SK-N-MC (cell line): ENCODE data around the gene KIF18A.
A peak's percentile ranks its signal among the peaks of the same experiment; 100 is the strongest.
"Not testable (repeated sequence)": the region's sequence is repeated elsewhere in the genome, so short reads cannot be mapped to it uniquely, and the experiment has no call there.

Experiments
- DNase-seq: peaks from one replicate; pipeline ENCODE4 v3.0.0-alpha.2; 2011; ENCODE audit warnings: low read depth, low spot score
- H3K27ac ChIP-seq: fragments of 200-600 bp; sonication (generic); 2 replicates; pipeline ENCODE4 v1.5.1; 2016; ENCODE audit warnings: mixed run types
- H3K36me3 ChIP-seq: fragments of 200-600 bp; sonication (generic); 2 replicates; pipeline ENCODE4 v1.6.1; 2017; ENCODE audit warnings: antibody characterized with exemption, low read length, mixed read lengths; ENCODE audit not compliant: insufficient read depth
- H3K4me3 ChIP-seq: fragments of 200-600 bp; sonication (generic); 2 replicates; pipeline ENCODE4 v1.5.1; 2016
- H3K9ac ChIP-seq: fragments of 200-600 bp; sonication (generic); 2 replicates; pipeline ENCODE4 v1.8.0; 2017; ENCODE audit warnings: mixed run types, mixed read lengths; ENCODE audit not compliant: insufficient read length
- H3K9me3 ChIP-seq: fragments of 200-600 bp; sonication (generic); 2 replicates; pipeline ENCODE4 v1.6.1; 2017; ENCODE audit warnings: low read depth, mild to moderate bottlenecking, antibody characterized with exemption, low read length, moderate library complexity, mixed read lengths
- EZH2 ChIP-seq: fragments of 200-600 bp; sonication (generic); IDR thresholded peaks from one replicate; pipeline ENCODE4 v1.6.1; 2017; ENCODE audit warnings: antibody characterized with exemption
- FOXP2 ChIP-seq: optimal IDR thresholded peaks from 2 replicates; pipeline ENCODE3; 2011; ENCODE audit warnings: mild to moderate bottlenecking, moderate library complexity; ENCODE audit not compliant: insufficient read depth; ENCODE audit errors: extremely low read length, control extremely low read depth
- POLR2AphosphoS5 ChIP-seq: IDR thresholded peaks from 2 replicates; pipeline ENCODE4 v1.6.1; 2012; ENCODE audit warnings: mild to moderate bottlenecking, low read depth, low read length, borderline replicate concordance

Gene KIF18A

DNA sequence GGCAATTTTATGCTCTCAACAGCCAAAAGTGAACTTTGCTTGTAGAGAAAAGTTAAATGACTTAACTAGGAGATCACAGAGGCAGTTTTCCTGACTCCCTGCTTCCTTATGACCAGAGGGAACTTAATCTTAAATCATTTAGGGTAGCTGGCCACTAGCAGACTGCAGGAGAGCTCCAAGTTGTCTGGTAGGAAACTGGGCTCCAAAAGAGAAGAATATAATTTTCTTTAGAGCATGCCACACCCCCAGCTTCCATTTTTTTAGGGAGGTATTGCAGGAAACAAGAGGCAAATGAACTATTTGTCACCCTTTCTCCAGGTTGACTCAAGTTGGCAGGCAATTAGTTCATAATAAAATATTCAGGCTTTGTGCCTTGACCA, 2.9 kb upstream of the KIF18A start:
- Histone ChIP-seq H3K9ac (peak overlapping the region; percentile 97), H3K27ac (peak overlapping the region; percentile 67), H3K36me3 (peaks cover 13% of the 10 kb centered on the region), H3K4me3 (peak overlapping the region; percentile 99), H3K9me3 (no peaks in the 10 kb centered on the region)
- no peak for TF ChIP-seq EZH2
- no peak for TF ChIP-seq POLR2AphosphoS5
- TF ChIP-seq FOXP2: no peak
- DNase-seq: no peak

DNA sequence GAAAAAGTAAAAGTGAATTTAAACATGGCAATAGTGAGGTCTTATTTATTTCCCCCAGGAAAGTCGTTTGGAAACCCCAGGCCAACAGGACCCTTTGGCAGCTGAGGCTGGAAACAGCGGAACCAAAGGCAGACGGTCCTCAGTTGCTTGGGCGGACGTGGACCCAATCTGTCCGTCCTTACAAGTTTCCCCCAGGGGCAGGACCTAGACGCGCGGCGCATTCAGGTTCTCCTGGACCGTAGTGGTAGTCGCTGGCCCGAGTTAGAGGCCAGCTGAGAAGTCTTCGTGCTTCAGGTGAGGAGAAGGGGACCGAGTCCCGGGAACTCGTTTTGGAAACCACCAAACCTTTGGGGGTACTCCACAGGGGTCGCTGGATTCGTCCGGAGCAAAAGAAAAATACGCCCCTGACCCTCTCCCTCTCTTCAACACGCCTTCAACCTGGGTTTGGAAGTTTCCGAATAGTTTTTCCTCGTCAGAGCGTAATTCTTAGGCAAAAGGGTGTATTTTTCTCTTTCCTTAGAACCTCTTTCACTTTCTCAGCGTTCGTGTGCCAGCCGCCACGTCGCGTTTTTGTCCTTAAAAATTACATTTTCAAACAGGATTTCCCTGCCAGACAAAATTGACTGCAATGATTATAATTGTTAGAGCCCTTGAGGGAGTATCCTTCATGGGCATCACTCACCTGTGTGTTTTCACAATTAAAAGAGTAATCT, 2.3 kb upstream of the KIF18A start:
- TF ChIP-seq EZH2 (no peak), POLR2AphosphoS5 (peak; percentile 83)
- H3K27ac ChIP-seq: peak overlapping the region; percentile 67
- peaks cover 13% of the 10 kb centered on the region for H3K36me3 ChIP-seq
- no peaks in the 10 kb centered on the region for H3K9me3 ChIP-seq
- peak; percentile 18 for DNase-seq
- H3K9ac ChIP-seq: peak overlapping the region; percentile 97
- H3K4me3 ChIP-seq: peak overlapping the region; percentile 99

DNA sequence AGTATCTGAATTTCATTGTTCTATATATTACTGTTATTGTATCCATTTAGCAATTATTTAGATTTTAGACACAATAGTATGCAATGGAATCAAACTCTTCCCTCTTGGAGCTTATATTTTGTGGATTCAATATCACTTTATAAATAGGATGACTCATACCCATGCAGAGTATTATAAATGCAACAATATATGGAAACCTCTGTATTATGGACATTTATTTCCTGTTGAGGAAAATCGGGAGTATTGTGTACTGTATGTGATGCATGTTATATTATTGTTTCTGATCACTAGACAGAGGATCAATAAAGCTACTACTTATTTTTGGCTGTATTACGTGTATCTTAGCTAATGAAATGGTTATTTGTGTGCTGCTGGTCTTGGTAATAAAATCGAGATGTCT, 1.0 kb upstream of the KIF18A start:
- no peaks in the 10 kb centered on the region for H3K9me3 ChIP-seq
- DNase-seq: no peak
- H3K4me3 ChIP-seq: peak overlapping the region; percentile 99
- peak overlapping the region; percentile 97 for H3K9ac ChIP-seq
- H3K27ac ChIP-seq: peak overlapping the region; percentile 67
- H3K36me3 ChIP-seq: peaks cover 4% of the 10 kb centered on the region
- no peak for TF ChIP-seq FOXP2
- TF ChIP-seq POLR2AphosphoS5: no peak
- TF ChIP-seq EZH2: no peak

DNA sequence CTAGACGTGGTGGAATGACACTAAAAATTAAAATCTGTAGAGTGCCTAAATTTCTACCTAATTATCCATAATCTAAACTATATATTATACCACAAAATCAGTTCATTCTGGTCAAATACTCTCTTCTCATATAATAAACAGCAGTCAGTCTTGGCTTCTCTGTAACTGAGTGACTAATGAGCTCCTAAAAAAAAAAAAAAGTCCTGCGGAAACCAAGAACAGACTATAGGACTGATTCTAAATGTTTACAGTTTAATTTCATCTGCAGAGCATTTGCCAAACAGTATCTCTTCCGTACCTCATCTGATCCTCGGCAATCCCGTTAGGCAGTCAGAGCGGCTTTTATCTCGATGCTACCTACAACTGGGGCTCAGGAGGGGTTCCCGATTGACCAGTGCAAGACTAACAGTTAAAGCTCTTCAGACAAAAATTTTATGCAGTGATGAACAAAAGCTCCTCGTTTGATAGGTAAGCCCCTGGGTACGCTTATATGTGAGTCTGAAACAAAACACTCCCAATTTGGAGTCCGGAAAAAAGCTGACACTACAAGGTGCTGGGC, 686 bp downstream of the KIF18A start:
- no peak for TF ChIP-seq EZH2
- no peak for TF ChIP-seq FOXP2
- no peak for TF ChIP-seq POLR2AphosphoS5
- H3K27ac ChIP-seq: peak overlapping the region; percentile 86
- peak overlapping the region; percentile 94 for H3K9ac ChIP-seq
- H3K9me3 ChIP-seq: no peaks in the 10 kb centered on the region; the same call in 1 of the 2 replicates
- H3K36me3 ChIP-seq: peaks cover 4% of the 10 kb centered on the region; the same call in 1 of the 2 replicates
- peak overlapping the region; percentile 99 for H3K4me3 ChIP-seq
- DNase-seq: no peak

DNA sequence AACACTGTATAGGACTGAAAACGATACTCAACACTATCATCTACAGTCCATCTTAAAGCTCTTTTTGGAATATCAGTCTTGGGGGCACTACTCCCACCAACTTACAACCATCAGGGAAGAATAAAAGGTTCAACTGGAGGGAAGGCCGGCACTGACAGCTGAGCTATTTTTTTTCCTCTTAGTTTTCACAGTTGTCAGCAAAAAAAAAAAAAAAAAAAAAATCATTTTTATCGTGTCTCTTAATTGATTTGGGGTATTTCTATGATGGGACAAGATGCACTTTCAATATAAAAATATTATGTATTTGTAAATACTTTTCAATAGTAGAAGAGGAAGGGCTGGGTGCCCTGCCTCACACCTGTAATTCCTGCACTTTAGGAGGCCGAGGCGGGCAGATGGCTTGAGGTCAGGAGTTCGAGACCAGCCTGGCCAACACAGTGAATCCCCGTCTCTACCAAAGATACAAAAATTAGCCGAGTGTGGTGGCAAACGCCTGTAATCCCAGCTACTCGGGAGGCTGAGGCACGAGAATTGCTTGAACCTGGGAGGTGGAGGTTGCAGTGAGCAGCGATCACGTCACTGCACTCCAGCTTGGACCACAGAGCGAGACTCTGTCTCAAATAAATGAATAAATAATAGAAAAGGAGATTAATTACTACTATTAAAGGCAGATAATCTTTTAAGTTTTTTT, 1.5 kb downstream of the KIF18A start:
- no peak for DNase-seq
- Histone ChIP-seq H3K4me3 (peak overlapping the region; percentile 99), H3K9ac (peak overlapping the region; percentile 94), H3K9me3 (no peaks in the 10 kb centered on the region; the same call in 1 of the 2 replicates), H3K27ac (peak overlapping the region; percentile 86; the same call in 1 of the 2 replicates), H3K36me3 (peaks cover 4% of the 10 kb centered on the region; the same call in 1 of the 2 replicates)
- no peak for TF ChIP-seq EZH2
- no peak for TF ChIP-seq POLR2AphosphoS5
- no peak for TF ChIP-seq FOXP2

DNA sequence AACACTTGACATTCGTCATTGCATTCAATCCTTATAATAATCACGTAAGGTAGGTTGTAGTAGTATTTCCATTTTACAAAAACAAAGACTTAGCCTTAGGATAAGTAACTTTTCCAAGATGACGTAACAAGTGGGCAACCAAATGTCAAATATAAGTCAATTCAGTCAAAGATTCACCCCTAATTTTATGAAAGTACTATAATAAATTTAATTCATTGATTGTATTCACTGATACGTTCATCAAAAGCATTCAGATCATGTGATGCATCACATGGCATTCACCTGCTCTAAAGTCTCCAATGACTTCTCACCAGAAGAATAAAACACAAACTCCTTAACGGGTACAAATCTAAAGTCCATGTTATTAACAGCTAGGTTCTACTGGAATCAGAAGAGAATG, 2.1 kb downstream of the KIF18A start:
- H3K9ac ChIP-seq: peak overlapping the region; percentile 56
- peak overlapping the region; percentile 99 for H3K4me3 ChIP-seq
- TF ChIP-seq POLR2AphosphoS5: no peak
- no peak for TF ChIP-seq EZH2
- TF ChIP-seq FOXP2: no peak
- no peak for DNase-seq
- H3K36me3 ChIP-seq: peaks cover 4% of the 10 kb centered on the region; the same call in 1 of the 2 replicates
- H3K9me3 ChIP-seq: no peaks in the 10 kb centered on the region; the same call in 1 of the 2 replicates
- no peak overlapping the region for H3K27ac ChIP-seq

DNA sequence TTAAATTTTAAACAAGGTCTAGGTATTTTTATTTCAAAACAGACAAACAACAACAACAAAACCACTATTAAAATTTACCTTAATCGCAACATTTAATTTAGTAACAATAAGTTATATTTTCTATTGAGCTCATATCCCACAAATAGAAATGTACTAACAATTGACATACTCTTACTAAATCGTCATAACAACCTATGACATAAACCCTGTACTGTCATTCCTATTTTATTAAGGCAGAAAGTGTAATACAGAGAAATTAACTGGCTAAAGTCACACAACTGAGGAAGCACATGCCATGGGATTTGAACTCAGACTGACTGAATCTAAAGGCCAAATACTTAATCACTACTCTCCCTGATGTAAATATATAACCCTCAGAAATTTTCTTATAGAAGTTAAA, 3.0 kb downstream of the KIF18A start:
- Histone ChIP-seq H3K27ac (peak overlapping the region; percentile 52; the same call in 1 of the 2 replicates), H3K36me3 (peaks cover 4% of the 10 kb centered on the region; the same call in 1 of the 2 replicates), H3K9ac (peak overlapping the region; percentile 56), H3K4me3 (peak overlapping the region; percentile 39; the same call in 1 of the 2 replicates), H3K9me3 (no peaks in the 10 kb centered on the region; the same call in 1 of the 2 replicates)
- no peak for DNase-seq
- TF ChIP-seq FOXP2: no peak
- TF ChIP-seq EZH2: no peak
- no peak for TF ChIP-seq POLR2AphosphoS5

DNA sequence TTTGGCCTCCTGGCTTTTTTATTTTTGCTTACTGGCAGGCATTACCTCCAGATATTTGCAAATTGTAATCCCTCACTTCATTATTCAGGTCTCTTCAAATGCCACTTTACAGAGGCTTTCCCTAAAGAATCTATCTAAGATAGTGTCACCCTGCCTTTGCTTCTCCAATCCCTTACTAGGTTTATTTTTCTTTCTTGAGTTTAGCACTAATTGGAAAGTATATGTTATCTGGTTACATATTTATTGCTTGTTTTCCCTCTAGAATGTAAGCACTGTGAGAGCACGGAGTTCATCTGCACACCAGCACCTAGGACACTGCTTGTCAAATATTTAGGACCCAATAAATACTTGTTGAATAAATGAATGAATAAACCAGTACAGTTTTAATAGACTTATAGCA, 3.5 kb downstream of the KIF18A start:
- DNase-seq: no peak
- H3K9me3 ChIP-seq: no peaks in the 10 kb centered on the region; the same call in 1 of the 2 replicates
- peaks cover 4% of the 10 kb centered on the region; the same call in 1 of the 2 replicates for H3K36me3 ChIP-seq
- no peak for TF ChIP-seq POLR2AphosphoS5
- H3K9ac ChIP-seq: peak overlapping the region; percentile 56
- H3K4me3 ChIP-seq: 0 out of 2 replicates have a peak overlapping the region, but pooled peaks have one; percentile 4
- peak overlapping the region; percentile 52; the same call in 1 of the 2 replicates for H3K27ac ChIP-seq

DNA sequence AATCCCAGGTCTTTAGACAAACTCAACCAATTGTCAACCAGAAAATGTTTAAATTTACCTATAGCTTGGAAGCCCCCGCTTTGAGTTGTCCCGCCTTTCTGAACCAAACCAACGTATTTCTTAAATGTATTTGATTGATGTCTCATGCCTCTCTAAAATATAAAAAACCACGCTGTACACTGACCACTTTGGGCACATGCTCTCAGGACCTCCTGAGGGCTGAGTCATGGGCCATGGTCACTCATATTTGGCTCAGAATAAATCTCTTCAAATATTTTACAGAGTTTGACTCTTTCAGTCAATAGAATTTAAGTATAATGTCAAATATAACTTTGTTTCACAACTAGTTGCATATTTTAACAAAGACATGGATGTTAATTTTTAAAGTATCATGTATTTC, 5.7 kb downstream of the KIF18A start:
- H3K27ac ChIP-seq, H3K36me3 ChIP-seq, H3K9me3 ChIP-seq, DNase-seq, H3K4me3 ChIP-seq, H3K9ac ChIP-seq: not testable (repeated sequence)
